Gastrocnemius medialis (tissue), 4 donors: Measurements from ENCODE around the gene REPS2. TPM values are rescaled to one million over a fixed set of nuclear protein-coding genes. Genes with fewer than 3 reads are reported as not detected.

Source experiments
- ATAC-seq, 2 donors: fragments of 150-250 bp; one replicate each; pipeline ENCODE4 v1.9.1; 2016
- DNase-seq, 2 donors: peaks; one replicate each; pipeline ENCODE4 v3.0.0-alpha.2; 2019
- H3K27ac ChIP-seq, 4 donors: fragments of 200-600 bp; sonication (generic); 1 replicate in 1 of 4; 2 replicates in 3 of 4; pipeline ENCODE4 v1.5.1; 2016 to 2018; ENCODE audit warnings: mild to moderate bottlenecking in 2 of 4, moderate library complexity in 1 of 4
- H3K27me3 ChIP-seq, 3 donors: fragments of 200-600 bp; sonication (generic) in 2 of 3; 1 replicate in 1 of 3; 2 replicates in 2 of 3; pipeline versions ENCODE4 v1.5.1 to v1.6.0; 2016 to 2019; ENCODE audit warnings: mild to moderate bottlenecking in 1 of 3, moderate library complexity in 1 of 3
- H3K36me3 ChIP-seq, 2 donors: fragments of 200-600 bp; sonication (generic) in 1 of 2; one replicate each; pipeline ENCODE4 v1.5.1; 2017 to 2018
- H3K4me1 ChIP-seq, 2 donors: fragments of 200-600 bp; sonication (generic) in 1 of 2; one replicate each; pipeline ENCODE4 v1.5.1; 2016 to 2017; ENCODE audit warnings: mild to moderate bottlenecking in 2 of 2
- H3K4me3 ChIP-seq, 4 donors: fragments of 200-600 bp; sonication (generic) in 3 of 4; 1 replicate in 1 of 4; 2 replicates in 3 of 4; pipeline ENCODE4 v1.5.1; 2016 to 2019; ENCODE audit warnings: mild to moderate bottlenecking in 2 of 4
- H3K9me3 ChIP-seq, 3 donors: fragments of 200-600 bp; sonication (generic) in 2 of 3; 1 replicate in 1 of 3; 2 replicates in 2 of 3; pipeline ENCODE4 v1.5.1; 2016 to 2019
- POLR2A ChIP-seq, 2 donors: fragments of 450-650 bp; IDR thresholded peaks; one replicate each; pipeline ENCODE4 v1.6.1; 2017; ENCODE audit warnings: antibody characterized with exemption in 2 of 2, mild to moderate bottlenecking in 2 of 2, moderate library complexity in 2 of 2
- in situ Hi-C, 4 donors: fragments of 200-750 bp; cut with MboI; loops; one replicate each; pipeline versions ENCODE4 v1.15.0 to v1.8.0; 2017; ENCODE audit warnings: low sequenced_read_pairs in 4 of 4
- intact Hi-C: fragments of 100-400 bp; cut with DNase I; formaldehyde crosslinking; loops from one replicate; pipeline ENCODE4 v1.15.1; 2023; ENCODE audit warnings: low total_unique reads
- total RNA-seq, 4 donors: library from RNA; depleted of rRNA; stranded (reverse); fragments of >200 nt; gene quantifications; one replicate each; pipeline versions ENCODE4 v1.1.0 to v1.2.3, GENCODE V29; 2016
- TF ChIP-seq, protein P1 (sequence below), 5 experiments: fragments of 450-650 bp in 3 of 5; fragments of 200-600 bp in 2 of 5; sonication (generic) in 2 of 5; IDR thresholded peaks in 4 of 5; conservative IDR thresholded peaks in 1 of 5; 1 replicate in 4 of 5; 2 replicates in 1 of 5; pipeline ENCODE4 v1.5.1; 2016 to 2019; ENCODE audit warnings: antibody characterized with exemption in 5 of 5, mild to moderate bottlenecking in 3 of 5, moderate library complexity in 3 of 5

REPS2 gene
- total RNA-seq, 4 donors from 2014 or later = 1.8 to 8.8 (median 3.2) TPM

DNA sequence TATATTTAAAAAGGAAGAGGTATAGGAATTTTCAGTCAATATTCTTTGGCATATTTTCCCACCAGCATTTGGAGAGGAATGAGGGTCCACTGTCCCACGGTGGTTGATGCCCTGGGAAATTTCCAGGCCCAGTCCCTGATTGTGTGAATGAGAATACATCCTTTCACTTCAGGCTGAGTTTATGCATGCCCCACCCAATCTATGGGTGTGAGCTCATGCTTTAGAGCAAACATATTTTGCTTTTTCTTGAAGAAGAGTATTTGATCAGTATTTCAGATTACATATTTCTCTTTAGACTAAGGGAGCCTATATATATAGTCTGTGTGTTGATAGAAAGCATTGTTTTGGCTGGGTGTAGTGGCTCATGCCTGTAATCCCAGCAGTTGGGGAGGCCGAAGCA, 77.2 kb downstream of the REPS2 start:
- intact Hi-C loops (no loop called here), in situ Hi-C loops (no loop called here)
- TF ChIP-seq, protein P1, sequence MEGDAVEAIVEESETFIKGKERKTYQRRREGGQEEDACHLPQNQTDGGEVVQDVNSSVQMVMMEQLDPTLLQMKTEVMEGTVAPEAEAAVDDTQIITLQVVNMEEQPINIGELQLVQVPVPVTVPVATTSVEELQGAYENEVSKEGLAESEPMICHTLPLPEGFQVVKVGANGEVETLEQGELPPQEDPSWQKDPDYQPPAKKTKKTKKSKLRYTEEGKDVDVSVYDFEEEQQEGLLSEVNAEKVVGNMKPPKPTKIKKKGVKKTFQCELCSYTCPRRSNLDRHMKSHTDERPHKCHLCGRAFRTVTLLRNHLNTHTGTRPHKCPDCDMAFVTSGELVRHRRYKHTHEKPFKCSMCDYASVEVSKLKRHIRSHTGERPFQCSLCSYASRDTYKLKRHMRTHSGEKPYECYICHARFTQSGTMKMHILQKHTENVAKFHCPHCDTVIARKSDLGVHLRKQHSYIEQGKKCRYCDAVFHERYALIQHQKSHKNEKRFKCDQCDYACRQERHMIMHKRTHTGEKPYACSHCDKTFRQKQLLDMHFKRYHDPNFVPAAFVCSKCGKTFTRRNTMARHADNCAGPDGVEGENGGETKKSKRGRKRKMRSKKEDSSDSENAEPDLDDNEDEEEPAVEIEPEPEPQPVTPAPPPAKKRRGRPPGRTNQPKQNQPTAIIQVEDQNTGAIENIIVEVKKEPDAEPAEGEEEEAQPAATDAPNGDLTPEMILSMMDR (IDR thresholded peaks at IDR 0.05 in 4 of 5, conservative IDR thresholded peaks at IDR 0.05 in 1 of 5) = no peak
- TF ChIP-seq POLR2A (IDR thresholded peaks at IDR 0.05) = no peak

DNA sequence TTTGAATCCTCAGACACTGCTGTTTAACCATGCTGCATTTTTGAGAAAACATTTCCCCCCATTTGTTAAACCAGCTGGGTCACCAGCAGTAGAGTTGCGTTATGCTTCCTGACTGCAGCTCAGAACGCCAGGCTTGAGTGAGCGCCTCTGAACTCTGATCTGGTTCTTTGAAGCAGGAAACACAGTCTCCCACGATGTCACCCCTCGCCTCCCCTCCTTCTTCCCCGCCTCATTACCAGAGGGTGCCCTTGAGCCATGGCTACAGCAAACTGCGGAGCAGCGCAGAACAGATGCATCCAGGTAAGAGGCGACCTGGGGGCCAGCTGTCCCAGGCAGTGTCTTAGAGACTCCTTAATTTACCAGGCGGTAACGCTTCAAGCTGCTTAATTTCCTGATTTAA, 78.4 kb downstream of the REPS2 start:
- no peaks in the 10 kb centered on the region for H3K4me1 ChIP-seq
- H3K27ac ChIP-seq = no peak overlapping the region
- no peak overlapping the region for H3K4me3 ChIP-seq
- peaks cover 0 to 2% (median 0%) of the 10 kb centered on the region in 3 donors for H3K27me3 ChIP-seq
- intact Hi-C loops = no loop called here
- no peaks in the 10 kb centered on the region for H3K9me3 ChIP-seq
- TF ChIP-seq POLR2A (IDR thresholded peaks at IDR 0.05) = no peak
- TF ChIP-seq, protein P1 (IDR thresholded peaks at IDR 0.05 in 4 of 5, conservative IDR thresholded peaks at IDR 0.05 in 1 of 5) = no peak
- ATAC-seq (no peak), DNase-seq (no peak)
- no peaks in the 10 kb centered on the region for H3K36me3 ChIP-seq
- in situ Hi-C loops = loop anchor here in 1 of 4 donors (25.0 kb wide), 1 partner anchor 138 kb away; no protein-coding TSS in a partner anchor

More for the DNA sequence above, 77.2 kb downstream of the REPS2 start:
- DNase-seq (no peak), ATAC-seq (no peak)
- Histone ChIP-seq H3K27ac (no peak overlapping the region), H3K27me3 (peaks cover 0 to 4% (median 0%) of the 10 kb centered on the region in 3 donors), H3K4me1 (no peaks in the 10 kb centered on the region), H3K4me3 (no peak overlapping the region), H3K36me3 (no peaks in the 10 kb centered on the region), H3K9me3 (no peaks in the 10 kb centered on the region)

DNA sequence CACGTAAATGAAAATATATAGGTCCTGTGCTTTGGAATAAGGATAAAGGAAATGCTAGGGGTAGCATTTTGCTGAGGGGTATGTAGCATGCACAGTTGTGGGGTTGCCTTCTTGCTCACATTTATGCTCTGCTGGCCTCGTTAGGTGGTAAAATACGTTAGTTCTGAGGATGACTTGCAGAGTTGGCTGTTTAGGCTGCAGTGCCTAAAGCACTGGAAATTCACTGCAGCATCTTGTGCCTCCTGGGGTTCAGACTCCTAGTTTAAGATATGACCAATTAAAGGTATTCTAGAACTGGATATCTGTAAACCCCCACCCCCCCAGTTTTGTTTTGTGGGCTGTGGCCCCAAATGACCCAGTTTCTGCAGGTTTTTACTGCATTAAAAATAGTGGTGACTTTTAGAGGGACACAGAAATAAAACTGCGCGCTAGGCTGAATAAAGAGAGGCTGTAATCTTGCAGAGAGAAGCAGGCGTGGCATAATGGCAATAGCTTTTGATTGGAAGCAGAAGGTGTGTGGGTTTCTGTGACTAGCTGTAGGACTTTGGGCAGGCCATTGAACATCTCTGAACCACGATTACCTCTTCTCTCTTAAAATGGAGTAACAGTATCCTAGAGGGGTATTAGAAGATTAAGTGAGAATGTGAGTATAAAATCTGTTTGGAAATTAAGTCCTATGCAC, 79.3 kb downstream of the REPS2 start:
- H3K27ac ChIP-seq = no peak overlapping the region
- ATAC-seq (no peak), DNase-seq (no peak)
- no peaks in the 10 kb centered on the region for H3K36me3 ChIP-seq
- TF ChIP-seq POLR2A (IDR thresholded peaks at IDR 0.05) = no peak
- TF ChIP-seq, protein P1 (IDR thresholded peaks at IDR 0.05 in 4 of 5, conservative IDR thresholded peaks at IDR 0.05 in 1 of 5) = no peak
- H3K9me3 ChIP-seq = no peaks in the 10 kb centered on the region
- intact Hi-C loops (no loop called here), in situ Hi-C loops (loop anchor here in 1 of 4 donors (25.0 kb wide), 1 partner anchor 138 kb away; no protein-coding TSS in a partner anchor)
- no peaks in the 10 kb centered on the region for H3K4me1 ChIP-seq
- no peaks in the 10 kb centered on the region for H3K27me3 ChIP-seq
- no peak overlapping the region for H3K4me3 ChIP-seq

DNA sequence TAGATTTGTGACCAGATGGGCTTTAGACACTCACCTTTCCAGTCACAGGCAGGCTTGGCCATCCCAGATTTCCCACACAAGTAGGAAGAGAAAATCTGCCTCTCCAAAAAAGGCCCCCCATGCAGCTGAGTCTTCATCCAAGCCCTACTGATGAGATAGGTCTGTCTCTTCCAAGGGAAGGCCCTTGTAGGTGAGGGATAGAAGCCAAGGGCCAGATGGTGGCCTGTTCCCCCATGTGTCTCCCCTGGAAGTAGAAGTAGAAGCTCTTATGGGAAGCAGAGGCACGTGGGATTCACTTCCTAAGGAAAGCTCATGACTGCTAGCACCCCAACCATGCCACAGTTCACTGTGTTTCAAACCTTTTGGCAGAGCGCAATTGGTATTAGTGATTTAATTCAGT, 81.5 kb downstream of the REPS2 start:
- Histone ChIP-seq H3K4me3 (no peak overlapping the region), H3K27me3 (no peaks in the 10 kb centered on the region), H3K27ac (no peak overlapping the region), H3K4me1 (no peaks in the 10 kb centered on the region), H3K9me3 (no peaks in the 10 kb centered on the region), H3K36me3 (no peaks in the 10 kb centered on the region)
- intact Hi-C loops (no loop called here), in situ Hi-C loops (loop anchor here in 1 of 4 donors (25.0 kb wide), 1 partner anchor 141 kb away; no protein-coding TSS in a partner anchor)
- ATAC-seq (no peak), DNase-seq (no peak)
- no peak for TF ChIP-seq POLR2A (IDR thresholded peaks at IDR 0.05)
- TF ChIP-seq, protein P1 (IDR thresholded peaks at IDR 0.05 in 4 of 5, conservative IDR thresholded peaks at IDR 0.05 in 1 of 5) = no peak
